Activated naive CD4-positive, alpha-beta T cell (primary cell): ENCODE measurements around the gene NELL2.

Experiments used
- DNase-seq, 4 experiments: peaks; one replicate each; lab custom pipeline; 2025; lab: John Stamatoyannopoulos, UW

NELL2 gene

GRCh38 chr12:44465139-44465538, 411.0 kb downstream of the NELL2 start:
- no peak for DNase-seq

- DNase-seq = no peak
Observed at GRCh38 chr12:44464180-44464579, 411.9 kb downstream of the NELL2 start.

- DNase-seq = no peak
Observed at GRCh38 chr12:44462729-44463128, 413.4 kb downstream of the NELL2 start.

DNA sequence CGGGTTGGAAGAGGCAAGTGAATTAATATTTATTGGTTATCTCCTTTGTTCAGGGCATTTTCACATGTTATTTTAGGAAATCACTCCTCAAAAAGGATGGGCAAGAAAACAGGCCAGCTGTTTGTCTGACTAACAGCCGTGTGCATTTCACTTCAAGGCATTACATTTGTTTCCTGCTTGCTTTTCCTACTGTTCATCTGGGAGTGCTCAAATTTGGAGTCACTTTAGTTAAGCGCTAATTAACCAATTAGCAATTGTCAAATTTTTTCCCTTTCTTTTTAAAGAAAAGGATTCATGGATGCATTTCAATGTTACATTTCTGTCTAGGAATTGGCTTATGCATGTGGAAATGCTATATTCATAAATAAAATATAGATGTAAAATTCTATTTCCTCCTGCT, 415.9 kb downstream of the NELL2 start:
- DNase-seq = no peak

DNA sequence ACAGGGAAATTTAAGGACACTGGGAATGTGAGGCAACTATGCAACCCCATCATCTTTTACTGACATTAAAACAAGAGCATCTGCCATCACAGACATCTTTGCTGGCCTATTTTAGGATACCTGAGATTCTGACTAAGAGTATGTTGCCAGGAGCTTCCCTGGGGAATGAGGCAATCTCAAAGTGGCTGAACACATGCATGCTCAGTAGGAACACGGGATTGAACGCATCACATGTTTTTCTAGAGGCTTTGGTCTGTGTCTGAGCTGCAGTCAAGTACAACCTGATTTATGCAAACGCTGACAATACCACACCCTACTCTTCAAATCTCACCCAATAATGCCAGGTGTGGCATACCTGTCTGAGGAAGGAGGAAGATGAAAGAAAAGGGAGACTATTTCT, 416.5 kb downstream of the NELL2 start:
- DNase-seq = no peak
